SU-DHL-6 (cell line): Measurements from ENCODE around the gene BEAN1.

Experiments
- H2AFZ ChIP-seq: fragments of 200-600 bp; sonication (generic); 2 replicates; pipeline ENCODE4 v1.6.1; 2014; ENCODE audit warnings: low read depth, mild to moderate bottlenecking, moderate library complexity, mixed read lengths, antibody characterized with exemption, low read length; ENCODE audit not compliant: severe bottlenecking
- H3F3A ChIP-seq: fragments of 200-600 bp; shearing (Covaris generic); 2 replicates; pipeline ENCODE4 v1.6.0; 2016; ENCODE audit warnings: antibody characterized with exemption, mild to moderate bottlenecking; ENCODE audit not compliant: insufficient read depth
- H3K27ac ChIP-seq: fragments of 200-600 bp; sonication (generic); 2 replicates; pipeline ENCODE4 v1.5.1; 2016; ENCODE audit warnings: low read depth, mild to moderate bottlenecking, low read length, moderate library complexity, mixed read lengths
- H3K27me3 ChIP-seq: fragments of 200-600 bp; sonication (generic), shearing (Covaris generic); 2 replicates; pipeline ENCODE4 v1.6.0; 2014; ENCODE audit warnings: mild to moderate bottlenecking, low read length
- H3K36me3 ChIP-seq: fragments of 200-600 bp; sonication (generic); 2 replicates; pipeline ENCODE4 v1.6.1; 2014; ENCODE audit warnings: mild to moderate bottlenecking, low read length, mixed read lengths
- H3K4me2 ChIP-seq: fragments of 300-600, 200-600 bp; shearing (Covaris generic), sonication (generic); 2 replicates; pipeline ENCODE4 v1.6.0; 2014; ENCODE audit warnings: low read length, low read depth, mild to moderate bottlenecking; ENCODE audit not compliant: poor library complexity, severe bottlenecking
- H3K4me3 ChIP-seq: fragments of 200-600 bp; sonication (generic); 2 replicates; pipeline ENCODE4 v1.5.1; 2014; ENCODE audit warnings: antibody characterized with exemption, low read length, mild to moderate bottlenecking, mixed read lengths; ENCODE audit not compliant: insufficient read depth, poor library complexity, severe bottlenecking
- H3K79me2 ChIP-seq: fragments of 200-600 bp; sonication (generic); 2 replicates; pipeline ENCODE4 v1.6.1; 2014; ENCODE audit warnings: mild to moderate bottlenecking, low read length, moderate library complexity; ENCODE audit not compliant: insufficient read depth
- H3K9ac ChIP-seq: fragments of 200-600 bp; sonication (generic); 2 replicates; pipeline ENCODE4 v1.7.0; 2014; ENCODE audit warnings: mild to moderate bottlenecking, low read length
- H3K9me2 ChIP-seq: fragments of 200-600 bp; sonication (generic); replicated peaks from 2 replicates; pipeline ENCODE4 v1.6.1; 2014; ENCODE audit warnings: low read length; ENCODE audit not compliant: insufficient read depth
- H3K9me3 ChIP-seq: fragments of 200-600 bp; sonication (generic); 2 replicates; pipeline ENCODE4 v1.6.1; 2014; ENCODE audit warnings: low read length, mixed read lengths; ENCODE audit not compliant: insufficient read depth
- H4K20me1 ChIP-seq: fragments of 200-600 bp; sonication (generic); 2 replicates; pipeline ENCODE4 v1.6.1; 2014; ENCODE audit warnings: low read depth, mild to moderate bottlenecking, antibody characterized with exemption, low read length, moderate library complexity, mixed read lengths
- EZH2phosphoT487 ChIP-seq: fragments of 200-600 bp; sonication (generic), shearing (Covaris generic); conservative IDR thresholded peaks from 2 replicates; pipeline ENCODE4 v1.6.1; 2018; ENCODE audit warnings: mild to moderate bottlenecking, antibody characterized with exemption, low read length, moderate library complexity, mixed read lengths
- TF ChIP-seq, protein P1 (sequence below): fragments of 200-600 bp; sonication (generic); IDR thresholded peaks from one replicate; pipeline ENCODE4 v1.5.1; 2017; ENCODE audit warnings: antibody characterized with exemption, mild to moderate bottlenecking, low read length, moderate library complexity; ENCODE audit not compliant: insufficient read depth, poor library complexity, severe bottlenecking

Gene BEAN1

DNA sequence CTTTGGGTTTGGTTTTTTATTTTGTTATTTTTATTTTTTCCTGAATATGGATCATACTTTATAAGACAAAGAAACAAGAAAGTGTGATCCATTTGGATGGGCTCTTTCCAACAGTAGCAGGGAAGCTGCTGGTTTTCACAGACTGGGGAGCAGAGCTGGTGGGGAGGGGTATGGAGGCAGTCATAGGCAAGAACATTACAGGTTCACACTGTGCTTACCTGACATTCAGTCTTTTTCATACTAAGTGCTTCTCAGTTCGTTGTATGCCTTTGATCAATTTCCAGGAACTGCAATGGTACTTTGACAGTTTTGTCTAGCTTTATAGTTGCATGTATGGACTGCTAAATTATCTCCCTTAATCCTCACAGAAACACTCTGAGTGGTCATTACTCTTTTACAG lies 27.7 kb downstream of the BEAN1 start:
- Histone ChIP-seq H3F3A (no peaks in the 10 kb centered on the region), H3K27ac (no peak overlapping the region), H3K27me3 (no peaks in the 10 kb centered on the region), H3K4me3 (no peak overlapping the region), H3K9me2 (no peaks in the 10 kb centered on the region), H4K20me1 (no peaks in the 10 kb centered on the region), H3K36me3 (no peaks in the 10 kb centered on the region), H3K9ac (no peak overlapping the region), H3K79me2 (no peaks in the 10 kb centered on the region), H2AFZ (no peak overlapping the region), H3K4me2 (no peak overlapping the region), H3K9me3 (no peaks in the 10 kb centered on the region)
- no peak for TF ChIP-seq EZH2phosphoT487
- TF ChIP-seq, protein P1, sequence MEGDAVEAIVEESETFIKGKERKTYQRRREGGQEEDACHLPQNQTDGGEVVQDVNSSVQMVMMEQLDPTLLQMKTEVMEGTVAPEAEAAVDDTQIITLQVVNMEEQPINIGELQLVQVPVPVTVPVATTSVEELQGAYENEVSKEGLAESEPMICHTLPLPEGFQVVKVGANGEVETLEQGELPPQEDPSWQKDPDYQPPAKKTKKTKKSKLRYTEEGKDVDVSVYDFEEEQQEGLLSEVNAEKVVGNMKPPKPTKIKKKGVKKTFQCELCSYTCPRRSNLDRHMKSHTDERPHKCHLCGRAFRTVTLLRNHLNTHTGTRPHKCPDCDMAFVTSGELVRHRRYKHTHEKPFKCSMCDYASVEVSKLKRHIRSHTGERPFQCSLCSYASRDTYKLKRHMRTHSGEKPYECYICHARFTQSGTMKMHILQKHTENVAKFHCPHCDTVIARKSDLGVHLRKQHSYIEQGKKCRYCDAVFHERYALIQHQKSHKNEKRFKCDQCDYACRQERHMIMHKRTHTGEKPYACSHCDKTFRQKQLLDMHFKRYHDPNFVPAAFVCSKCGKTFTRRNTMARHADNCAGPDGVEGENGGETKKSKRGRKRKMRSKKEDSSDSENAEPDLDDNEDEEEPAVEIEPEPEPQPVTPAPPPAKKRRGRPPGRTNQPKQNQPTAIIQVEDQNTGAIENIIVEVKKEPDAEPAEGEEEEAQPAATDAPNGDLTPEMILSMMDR: no peak

- Histone ChIP-seq H2AFZ (no peak overlapping the region), H3K9me2 (no peaks in the 10 kb centered on the region), H3K9ac (no peak overlapping the region), H3K27me3 (no peaks in the 10 kb centered on the region), H3F3A (no peaks in the 10 kb centered on the region), H3K9me3 (no peaks in the 10 kb centered on the region), H3K4me3 (no peak overlapping the region), H3K27ac (no peak overlapping the region), H3K79me2 (no peaks in the 10 kb centered on the region), H3K36me3 (no peaks in the 10 kb centered on the region), H3K4me2 (no peak overlapping the region), H4K20me1 (no peaks in the 10 kb centered on the region)
- TF ChIP-seq, protein P1: no peak
- no peak for TF ChIP-seq EZH2phosphoT487
Observed at GRCh38 chr16:66455970-66456369, 28.9 kb downstream of the BEAN1 start.

- Histone ChIP-seq H3K9me2 (no peaks in the 10 kb centered on the region), H3K4me2 (no peak overlapping the region), H3K27ac (no peak overlapping the region), H3K9ac (no peak overlapping the region), H3K4me3 (no peak overlapping the region), H3K36me3 (no peaks in the 10 kb centered on the region), H3K79me2 (no peaks in the 10 kb centered on the region), H3F3A (no peaks in the 10 kb centered on the region), H3K9me3 (no peaks in the 10 kb centered on the region), H3K27me3 (no peaks in the 10 kb centered on the region), H4K20me1 (no peaks in the 10 kb centered on the region), H2AFZ (no peak overlapping the region)
- TF ChIP-seq, protein P1: no peak
- no peak for TF ChIP-seq EZH2phosphoT487
Observed at GRCh38 chr16:66457888-66458287, 30.8 kb downstream of the BEAN1 start.

DNA sequence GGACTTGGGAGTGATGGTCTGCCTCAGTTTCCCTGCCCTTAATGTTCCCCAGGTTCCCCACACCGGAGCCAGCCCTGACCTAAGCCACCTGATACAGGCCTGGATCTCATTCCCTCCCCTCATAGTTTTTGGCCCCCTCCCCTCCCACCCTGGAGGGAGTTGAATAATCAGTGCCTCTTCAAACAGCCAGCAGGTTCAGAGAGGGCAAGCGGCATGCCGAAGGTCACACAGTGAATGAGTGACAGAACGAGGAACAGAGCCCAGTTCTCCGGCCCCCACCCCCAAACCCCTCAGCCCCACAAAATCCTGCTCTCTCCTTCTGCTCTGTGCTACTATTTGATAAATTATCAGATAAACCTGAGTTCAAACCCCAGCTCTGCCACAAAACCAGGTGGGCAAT lies 31.2 kb downstream of the BEAN1 start:
- no peak overlapping the region for H2AFZ ChIP-seq
- no peaks in the 10 kb centered on the region for H3K9me2 ChIP-seq
- no peak overlapping the region for H3K9ac ChIP-seq
- H3K4me2 ChIP-seq: no peak overlapping the region
- H3F3A ChIP-seq: no peaks in the 10 kb centered on the region
- H3K27ac ChIP-seq: no peak overlapping the region
- TF ChIP-seq EZH2phosphoT487: no peak
- TF ChIP-seq, protein P1: no peak
- H3K36me3 ChIP-seq: no peaks in the 10 kb centered on the region
- H4K20me1 ChIP-seq: no peaks in the 10 kb centered on the region
- H3K9me3 ChIP-seq: no peaks in the 10 kb centered on the region
- H3K79me2 ChIP-seq: no peaks in the 10 kb centered on the region
- no peaks in the 10 kb centered on the region for H3K27me3 ChIP-seq
- no peak overlapping the region for H3K4me3 ChIP-seq
